Testis (tissue), 2 donors: ENCODE measurements around the gene NPHP4.

Experiments used
- CTCF ChIP-seq, 3 experiments: fragments of 450-650 bp in 2 of 3; fragments of 200-600 bp in 1 of 3; sonication (generic) in 1 of 3; IDR thresholded peaks; one replicate each; pipeline ENCODE4 v1.5.1; 2016 to 2019; ENCODE audit warnings: antibody characterized with exemption in 3 of 3, mild to moderate bottlenecking in 2 of 3, moderate library complexity in 1 of 3
- POLR2A ChIP-seq: fragments of 450-650 bp; IDR thresholded peaks from one replicate; pipeline ENCODE4 v1.6.1; 2017; ENCODE audit warnings: antibody characterized with exemption, mild to moderate bottlenecking, moderate library complexity

- no peak for TF ChIP-seq CTCF (IDR thresholded peaks at IDR 0.05)
- no peak for TF ChIP-seq POLR2A
Observed at GRCh38 chr1:5971471-5972197, 20.6 kb downstream of the NPHP4 start.
